Measurements from ENCODE around the gene VRK2.

VRK2 gene

GRCh38 chr2:58045580-58046334 is 849 bp upstream of the VRK2 start:
- H3K36me3 Mint-ChIP-seq, result peaks cover 5% of the 10 kb centered on the region
- H3K4me3 Mint-ChIP-seq, result peak overlapping the region; percentile 90
- peaks cover 48% of the 10 kb centered on the region for H3K4me1 Mint-ChIP-seq
- H3K27me3 Mint-ChIP-seq, result no peaks in the 10 kb centered on the region
- H3K27ac Mint-ChIP-seq, result peak overlapping the region; percentile 93
- H3K9me3 Mint-ChIP-seq, result no peaks in the 10 kb centered on the region

- no peaks in the 10 kb centered on the region for H3K9me3 Mint-ChIP-seq
- peaks cover 5% of the 10 kb centered on the region for H3K36me3 Mint-ChIP-seq
- peak overlapping the region; percentile 93 for H3K27ac Mint-ChIP-seq
- no peaks in the 10 kb centered on the region for H3K27me3 Mint-ChIP-seq
- peaks cover 48% of the 10 kb centered on the region for H3K4me1 Mint-ChIP-seq
- peak overlapping the region; percentile 90 for H3K4me3 Mint-ChIP-seq
Observed at GRCh38 chr2:58046335-58046584, 346 bp upstream of the VRK2 start.

- Mint-ChIP-seq H3K27ac (peak overlapping the region; percentile 93), H3K4me3 (peak overlapping the region; percentile 90), H3K27me3 (no peaks in the 10 kb centered on the region), H3K9me3 (no peaks in the 10 kb centered on the region), H3K4me1 (peaks cover 52% of the 10 kb centered on the region), H3K36me3 (peaks cover 8% of the 10 kb centered on the region)
Observed at GRCh38 chr2:58047373-58047935, 848 bp downstream of the VRK2 start.

- no peaks in the 10 kb centered on the region for H3K27me3 Mint-ChIP-seq
- H3K36me3 Mint-ChIP-seq, result peaks cover 8% of the 10 kb centered on the region
- H3K4me1 Mint-ChIP-seq, result peaks cover 51% of the 10 kb centered on the region
- H3K4me3 Mint-ChIP-seq, result peak overlapping the region; percentile 90
- H3K9me3 Mint-ChIP-seq, result no peaks in the 10 kb centered on the region
- H3K27ac Mint-ChIP-seq, result peak overlapping the region; percentile 19
Observed at GRCh38 chr2:58047961-58048360, 1.4 kb downstream of the VRK2 start.

- Mint-ChIP-seq H3K4me3 (no peak overlapping the region), H3K27ac (no peak overlapping the region), H3K9me3 (no peaks in the 10 kb centered on the region), H3K4me1 (peaks cover 36% of the 10 kb centered on the region), H3K27me3 (no peaks in the 10 kb centered on the region), H3K36me3 (peaks cover 9% of the 10 kb centered on the region)
Observed at GRCh38 chr2:58051445-58051844, 4.8 kb downstream of the VRK2 start.

GRCh38 chr2:58052978-58053377 is 6.4 kb downstream of the VRK2 start:
- no peak overlapping the region for H3K4me3 Mint-ChIP-seq

GRCh38 chr2:58054264-58054663 is 7.7 kb downstream of the VRK2 start:
- H3K4me3 Mint-ChIP-seq, result no peak overlapping the region
- peaks cover 12% of the 10 kb centered on the region for H3K36me3 Mint-ChIP-seq
- peaks cover 20% of the 10 kb centered on the region for H3K4me1 Mint-ChIP-seq
- no peaks in the 10 kb centered on the region for H3K9me3 Mint-ChIP-seq
- no peak overlapping the region for H3K27ac Mint-ChIP-seq
- H3K27me3 Mint-ChIP-seq, result no peaks in the 10 kb centered on the region

More at GRCh38 chr2:58052978-58053377, 6.4 kb downstream of the VRK2 start:
- Mint-ChIP-seq H3K27me3 (no peaks in the 10 kb centered on the region), H3K4me1 (peaks cover 33% of the 10 kb centered on the region), H3K27ac (no peak overlapping the region), H3K9me3 (no peaks in the 10 kb centered on the region), H3K36me3 (peaks cover 13% of the 10 kb centered on the region)

GRCh38 chr2:58055033-58055786 is 8.6 kb downstream of the VRK2 start:
- Mint-ChIP-seq H3K4me3 (no peak overlapping the region), H3K4me1 (peaks cover 23% of the 10 kb centered on the region), H3K27me3 (no peaks in the 10 kb centered on the region), H3K36me3 (peaks cover 10% of the 10 kb centered on the region), H3K27ac (no peak overlapping the region), H3K9me3 (no peaks in the 10 kb centered on the region)

- Mint-ChIP-seq H3K36me3 (peaks cover 15% of the 10 kb centered on the region), H3K27me3 (no peaks in the 10 kb centered on the region), H3K4me3 (no peak overlapping the region), H3K27ac (no peak overlapping the region), H3K4me1 (peaks cover 28% of the 10 kb centered on the region), H3K9me3 (no peaks in the 10 kb centered on the region)
Observed at GRCh38 chr2:58056192-58056916, 9.7 kb downstream of the VRK2 start.

GRCh38 chr2:58057707-58058530 is 11.3 kb downstream of the VRK2 start:
- H3K4me3 Mint-ChIP-seq, result no peak overlapping the region
- H3K9me3 Mint-ChIP-seq, result no peaks in the 10 kb centered on the region
- H3K27me3 Mint-ChIP-seq, result no peaks in the 10 kb centered on the region
- peaks cover 12% of the 10 kb centered on the region for H3K36me3 Mint-ChIP-seq
- no peak overlapping the region for H3K27ac Mint-ChIP-seq
- peaks cover 29% of the 10 kb centered on the region for H3K4me1 Mint-ChIP-seq

- Mint-ChIP-seq H3K4me1 (peaks cover 56% of the 10 kb centered on the region), H3K4me3 (peak overlapping the region; percentile 60), H3K27ac (no peak overlapping the region), H3K9me3 (no peaks in the 10 kb centered on the region), H3K27me3 (no peaks in the 10 kb centered on the region), H3K36me3 (peaks cover 22% of the 10 kb centered on the region)
Observed at GRCh38 chr2:58063641-58064040, 17.0 kb downstream of the VRK2 start.

GRCh38 chr2:58064086-58064485 is 17.5 kb downstream of the VRK2 start:
- Mint-ChIP-seq H3K4me3 (peak overlapping the region; percentile 60), H3K4me1 (peaks cover 56% of the 10 kb centered on the region), H3K36me3 (peaks cover 27% of the 10 kb centered on the region), H3K27me3 (no peaks in the 10 kb centered on the region), H3K27ac (peak overlapping the region; percentile 61), H3K9me3 (no peaks in the 10 kb centered on the region)

- peaks cover 52% of the 10 kb centered on the region for H3K4me1 Mint-ChIP-seq
- H3K9me3 Mint-ChIP-seq, result no peaks in the 10 kb centered on the region
- H3K27me3 Mint-ChIP-seq, result no peaks in the 10 kb centered on the region
Observed at GRCh38 chr2:58065248-58065647, 18.6 kb downstream of the VRK2 start.

GRCh38 chr2:58067001-58067400 is 20.4 kb downstream of the VRK2 start:
- Mint-ChIP-seq H3K27me3 (no peaks in the 10 kb centered on the region), H3K27ac (no peak overlapping the region), H3K4me1 (peaks cover 58% of the 10 kb centered on the region), H3K36me3 (peaks cover 29% of the 10 kb centered on the region), H3K4me3 (no peak overlapping the region), H3K9me3 (no peaks in the 10 kb centered on the region)

More at GRCh38 chr2:58065248-58065647, 18.6 kb downstream of the VRK2 start:
- no peak overlapping the region for H3K27ac Mint-ChIP-seq
- peaks cover 30% of the 10 kb centered on the region for H3K36me3 Mint-ChIP-seq
- H3K4me3 Mint-ChIP-seq, result no peak overlapping the region

GRCh38 chr2:58070765-58071164 is 24.2 kb downstream of the VRK2 start:
- H3K4me3 Mint-ChIP-seq, result no peak overlapping the region
- H3K36me3 Mint-ChIP-seq, result peaks cover 38% of the 10 kb centered on the region
- H3K9me3 Mint-ChIP-seq, result no peaks in the 10 kb centered on the region
- peaks cover 36% of the 10 kb centered on the region for H3K4me1 Mint-ChIP-seq
- H3K27ac Mint-ChIP-seq, result no peak overlapping the region
- H3K27me3 Mint-ChIP-seq, result no peaks in the 10 kb centered on the region

Measured in activated naive CD4-positive, alpha-beta T cell treated with anti-CD3 and anti-CD28 coated beads, Interleukin-2, amount 50 U/mL, for 24 hours (primary cell).